NCI-H226 (cell line): ENCODE data around the gene CTU1.

Experiments used
- DNase-seq: peaks from one replicate; pipeline ENCODE4 v3.0.0-alpha.2; 2015

Gene CTU1

GRCh38 chr19:51102991-51103390 is 5.2 kb downstream of the CTU1 start:
- DNase-seq: no peak

DNA sequence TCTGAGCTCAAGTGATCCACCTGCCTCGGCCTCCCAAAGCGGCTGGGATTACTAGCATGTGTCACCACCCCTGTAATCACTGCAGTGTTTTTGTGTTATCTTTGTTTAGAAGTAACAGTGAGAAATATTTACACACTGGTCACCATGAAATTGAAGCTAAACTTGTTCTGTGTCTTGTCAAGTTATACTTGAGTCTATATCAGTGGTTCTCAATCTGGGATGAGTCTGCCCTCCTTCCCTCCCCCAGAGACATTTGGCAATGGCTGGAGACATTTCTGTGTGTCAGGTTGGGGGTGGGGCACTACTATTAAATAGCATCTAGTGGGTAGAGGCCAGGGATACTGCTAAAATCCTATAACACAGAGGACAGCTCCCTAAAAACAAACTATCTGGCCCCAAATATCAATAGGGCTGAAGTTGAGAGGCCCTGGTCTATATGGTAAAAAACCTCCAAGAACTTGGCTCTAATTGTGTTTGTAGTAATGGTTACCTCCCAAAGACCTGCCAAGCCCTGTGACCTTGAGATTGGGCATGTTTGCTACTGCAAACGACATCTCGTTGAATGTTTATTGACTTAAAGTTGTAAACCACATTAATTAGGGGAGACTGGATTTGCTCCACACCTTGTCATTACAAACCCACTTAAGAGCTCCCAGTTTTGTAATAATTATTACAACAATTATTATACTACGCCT is 6.9 kb downstream of the CTU1 start:
- no peak for DNase-seq

DNA sequence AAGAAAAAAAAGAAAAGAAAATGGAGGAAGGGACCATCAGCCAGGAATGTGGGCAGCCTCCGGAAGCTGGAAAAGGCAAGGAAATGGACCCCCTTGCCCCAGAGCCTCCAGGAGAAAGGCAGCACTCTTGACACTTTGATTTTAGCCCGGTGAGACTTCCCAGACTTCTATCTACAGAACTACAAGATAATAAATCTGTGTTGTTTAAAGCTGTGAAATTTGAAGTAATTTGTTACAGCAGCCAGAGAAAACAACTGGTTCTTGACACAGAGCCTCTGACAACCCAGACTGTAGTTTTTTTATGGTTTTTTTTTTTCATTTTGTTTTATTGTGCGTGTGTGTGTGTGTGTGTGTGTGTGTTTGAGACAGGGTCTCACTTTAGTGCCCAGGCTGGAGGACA is 7.6 kb downstream of the CTU1 start:
- DNase-seq: no peak

- no peak for DNase-seq
Measured at GRCh38 chr19:51099047-51099382, 9.2 kb downstream of the CTU1 start.

GRCh38 chr19:51098365-51099046 is 9.7 kb downstream of the CTU1 start:
- no peak for DNase-seq

GRCh38 chr19:51097796-51098195 is 10.4 kb downstream of the CTU1 start:
- DNase-seq: no peak

DNA sequence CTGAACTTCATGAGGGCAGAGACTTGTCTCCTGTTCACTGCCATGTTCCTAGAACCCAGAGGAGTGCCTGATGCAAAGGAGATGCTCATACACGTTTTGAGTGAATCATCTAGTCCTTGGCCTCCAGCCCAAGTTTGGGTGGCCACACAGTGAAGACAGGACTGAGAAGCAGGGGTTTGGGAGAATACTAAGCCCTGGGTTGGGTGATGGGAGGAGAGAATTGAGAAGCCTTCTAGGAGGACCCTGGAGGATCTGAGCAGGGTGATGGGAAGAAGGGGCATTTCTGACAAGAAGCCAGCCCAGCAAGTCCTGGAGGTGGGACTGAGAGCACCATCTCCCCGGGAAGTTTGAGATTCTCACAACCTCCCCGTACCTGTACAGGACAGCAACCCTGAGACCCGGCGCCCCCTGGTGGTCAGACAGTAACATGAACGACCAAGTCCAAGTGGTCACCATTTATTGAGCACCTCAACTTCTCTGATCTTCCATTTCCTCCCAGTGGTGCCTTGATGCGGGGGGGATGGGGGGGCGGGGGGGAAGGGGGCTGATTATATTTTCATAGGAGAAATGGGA is 11.0 kb downstream of the CTU1 start:
- peak; percentile 28 for DNase-seq

GRCh38 chr19:51096473-51097165 is 11.6 kb downstream of the CTU1 start:
- DNase-seq: no peak

DNA sequence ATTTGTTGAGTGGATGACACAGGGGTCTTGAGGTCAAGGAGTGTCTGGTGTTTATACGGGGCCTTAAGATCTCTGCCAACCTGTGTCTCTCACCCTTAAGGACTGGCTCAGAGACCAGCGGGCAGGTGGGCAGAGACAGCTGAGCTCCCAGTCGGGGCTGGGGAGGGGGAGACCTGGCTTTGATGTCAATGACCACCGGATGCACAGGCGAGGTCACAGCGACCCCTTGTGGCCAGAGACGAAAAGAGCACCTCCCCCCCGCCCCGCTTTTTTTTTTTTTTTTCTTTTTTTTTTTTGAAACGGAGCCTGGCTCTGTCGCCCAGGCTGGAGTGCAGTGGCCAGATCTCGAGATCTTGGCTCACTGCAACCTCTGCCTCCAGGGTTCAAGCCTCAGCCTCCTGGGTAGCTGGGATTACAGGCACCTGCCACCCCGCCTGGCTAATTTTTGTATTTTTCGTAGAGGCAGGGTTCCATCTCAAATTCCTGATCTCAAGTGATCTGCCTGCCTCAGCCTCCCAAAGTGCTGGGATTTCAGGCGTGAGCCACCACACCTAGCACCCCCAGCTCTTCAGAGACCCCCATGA is 13.4 kb downstream of the CTU1 start:
- no peak for DNase-seq

GRCh38 chr19:51093510-51094345 is 14.5 kb downstream of the CTU1 start:
- DNase-seq: no peak

DNA sequence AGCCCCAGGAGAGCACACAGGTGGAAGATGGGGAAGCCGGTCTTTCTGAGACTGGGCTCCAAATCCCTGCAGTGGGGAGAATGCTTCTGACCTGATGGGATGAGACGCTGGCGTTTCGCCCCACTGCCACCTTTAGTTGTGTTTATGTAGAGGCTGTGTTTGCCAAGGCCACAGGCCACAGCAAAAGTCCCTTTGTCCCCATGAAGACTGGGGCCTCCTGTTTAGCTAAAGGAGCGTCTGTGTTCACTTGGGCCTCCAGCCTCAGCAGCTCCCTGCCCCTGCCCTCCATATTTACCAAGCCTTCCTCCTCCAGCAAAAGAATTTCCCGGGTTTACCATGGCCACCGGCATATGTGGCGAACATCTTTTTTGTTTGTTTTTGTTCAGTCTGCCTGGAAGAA is 15.1 kb downstream of the CTU1 start:
- DNase-seq: no peak

DNA sequence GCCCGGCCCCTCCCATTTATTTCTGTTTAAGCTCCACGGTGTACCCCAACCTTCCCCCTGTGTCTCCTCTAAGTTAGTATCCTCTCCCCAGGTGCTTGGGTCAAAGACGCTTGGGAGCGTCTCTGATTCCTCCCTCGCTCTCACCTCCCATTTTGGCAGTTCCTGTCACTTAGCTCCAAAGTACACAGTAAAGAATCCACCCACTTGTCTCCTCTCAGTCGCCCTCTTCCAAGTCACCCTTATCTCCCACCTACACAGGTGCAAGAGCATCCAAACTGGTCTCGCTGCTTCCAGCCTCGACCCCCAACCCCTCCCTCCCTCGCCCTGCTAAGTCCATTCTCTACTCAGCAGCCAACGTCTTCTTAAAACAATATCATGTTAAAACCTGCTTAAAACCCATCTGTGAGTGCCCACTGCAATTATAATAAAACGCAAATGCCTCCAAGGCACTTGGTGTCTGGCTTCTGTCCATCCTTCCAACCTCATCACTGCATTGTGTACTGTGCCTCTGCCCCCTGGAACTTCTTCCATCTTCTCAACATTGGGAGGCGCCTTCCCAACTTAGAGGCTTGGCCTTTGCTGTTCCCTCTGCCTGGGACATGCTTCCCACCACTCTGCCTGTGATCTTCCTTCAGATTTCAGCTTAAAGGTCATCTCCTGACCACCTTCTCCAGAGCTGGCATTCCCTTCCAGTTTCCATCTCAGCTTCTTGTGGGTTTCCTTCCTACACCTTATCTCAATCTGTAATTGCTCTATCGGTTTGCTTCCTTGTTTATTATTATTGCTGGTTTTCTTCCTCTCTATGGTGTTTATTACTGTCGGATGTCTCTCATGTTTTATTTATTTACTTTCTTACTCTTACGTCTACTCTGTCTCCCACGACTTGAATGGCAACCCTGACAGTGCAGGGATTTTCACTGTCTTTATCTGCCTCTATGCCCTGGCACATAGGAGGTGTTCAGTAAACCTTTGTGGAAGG is 16.0 kb downstream of the CTU1 start:
- no peak for DNase-seq

- no peak for DNase-seq
Measured at GRCh38 chr19:51091126-51091525, 17.1 kb downstream of the CTU1 start.

DNA sequence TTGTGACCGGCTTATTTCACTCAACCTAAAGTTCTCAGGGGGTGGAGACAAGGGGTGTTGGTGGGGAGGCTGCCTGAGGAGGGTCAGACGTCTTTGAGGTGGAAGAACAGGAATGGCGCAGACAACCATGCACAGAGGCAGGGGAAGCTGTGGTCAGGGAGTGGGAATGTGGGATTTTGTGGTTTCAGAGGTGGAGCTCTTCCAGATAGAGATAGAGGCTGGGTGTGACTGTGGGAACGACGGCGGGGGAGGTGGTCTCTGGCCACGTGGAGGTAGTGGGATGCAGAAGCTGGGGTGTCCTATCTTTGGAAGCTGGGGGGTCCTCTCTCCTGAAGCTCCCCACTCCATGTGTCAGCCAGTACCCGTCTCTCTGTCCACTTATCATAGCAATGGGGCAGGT is 17.7 kb downstream of the CTU1 start:
- DNase-seq: peak; percentile 42

- DNase-seq: no peak
Measured at GRCh38 chr19:51089786-51090185, 18.4 kb downstream of the CTU1 start.

DNA sequence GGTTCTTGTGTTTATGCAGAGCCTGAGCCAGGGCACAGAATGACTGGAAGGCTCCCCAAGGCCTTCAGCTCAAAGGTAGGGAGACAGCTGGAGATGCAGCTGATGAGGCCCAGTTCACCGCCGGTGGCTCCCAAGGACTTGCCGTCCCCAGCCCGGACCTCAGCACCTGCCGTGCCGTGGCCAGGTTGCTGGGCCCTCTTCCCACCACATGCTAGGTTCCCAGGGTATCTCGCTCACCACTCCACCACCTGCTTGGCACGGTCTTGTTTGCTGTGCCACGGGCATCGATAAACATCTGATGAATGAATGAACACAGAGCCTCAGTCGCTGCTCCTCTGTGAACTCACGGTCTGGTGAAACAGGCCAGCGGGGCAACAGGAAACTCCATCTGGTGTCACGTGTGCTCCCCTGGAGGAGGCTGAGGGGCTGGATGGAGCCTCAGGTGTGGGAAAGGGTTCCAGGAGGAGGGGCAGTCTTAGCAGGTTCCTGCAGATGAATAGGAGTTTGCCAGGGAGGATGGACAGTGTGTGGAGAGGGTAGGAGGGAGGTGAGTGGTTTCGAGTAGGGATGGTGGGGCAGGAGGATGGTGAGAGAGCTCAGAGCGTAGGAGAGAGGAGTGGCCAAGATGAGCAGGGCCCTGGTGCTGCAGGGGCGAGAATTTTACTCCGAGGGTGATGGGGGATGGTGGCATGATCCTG is 21.9 kb downstream of the CTU1 start:
- DNase-seq: no peak

- no peak for DNase-seq
Measured at GRCh38 chr19:51084505-51084904, 23.7 kb downstream of the CTU1 start.

DNA sequence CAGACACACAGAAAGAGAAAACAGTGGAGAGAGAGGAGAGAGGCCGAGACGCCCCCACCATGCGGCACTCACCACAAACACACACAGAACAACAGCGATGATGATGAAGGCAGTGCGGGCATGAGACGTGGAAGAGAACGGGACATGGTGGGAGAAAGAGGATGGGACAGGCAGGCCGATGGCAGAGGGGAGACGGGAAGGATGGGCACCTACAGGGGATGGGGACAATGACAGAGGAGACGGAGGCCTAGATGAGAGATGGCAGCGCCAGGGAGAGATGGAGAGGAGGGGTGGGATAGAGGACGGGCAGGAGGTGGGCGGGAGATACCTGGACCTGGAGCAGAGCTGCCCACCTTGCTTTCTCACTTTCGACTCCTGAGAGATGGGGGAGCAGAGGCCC is 24.4 kb downstream of the CTU1 start:
- DNase-seq: no peak

DNA sequence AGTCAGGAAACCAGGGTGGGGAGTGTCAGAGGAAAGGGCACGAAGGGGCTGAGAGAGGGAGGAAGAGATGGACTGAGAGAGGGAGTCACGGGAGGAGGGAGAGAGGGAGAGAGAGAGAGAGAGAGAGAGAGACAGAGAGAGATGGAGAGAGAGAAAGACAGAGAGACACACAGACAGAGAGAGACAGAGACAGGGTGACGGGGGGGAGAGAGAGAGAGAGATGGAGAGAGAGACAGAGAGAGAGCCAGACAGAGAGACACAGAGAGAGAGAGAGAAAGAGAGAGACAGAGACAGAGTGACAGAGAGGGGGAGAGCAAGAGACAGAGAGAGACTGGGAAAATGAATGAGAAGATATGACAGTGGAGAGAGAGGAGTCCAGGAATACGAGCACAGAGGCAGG is 25.0 kb downstream of the CTU1 start:
- no peak for DNase-seq

- DNase-seq: no peak
Measured at GRCh38 chr19:51082611-51083010, 25.6 kb downstream of the CTU1 start, which contains the start of gene KLK14. TSS of gene KLK14 (minus strand) at chr19:51082887. CDS start at chr19:51082614, 273 bp downstream.

DNA sequence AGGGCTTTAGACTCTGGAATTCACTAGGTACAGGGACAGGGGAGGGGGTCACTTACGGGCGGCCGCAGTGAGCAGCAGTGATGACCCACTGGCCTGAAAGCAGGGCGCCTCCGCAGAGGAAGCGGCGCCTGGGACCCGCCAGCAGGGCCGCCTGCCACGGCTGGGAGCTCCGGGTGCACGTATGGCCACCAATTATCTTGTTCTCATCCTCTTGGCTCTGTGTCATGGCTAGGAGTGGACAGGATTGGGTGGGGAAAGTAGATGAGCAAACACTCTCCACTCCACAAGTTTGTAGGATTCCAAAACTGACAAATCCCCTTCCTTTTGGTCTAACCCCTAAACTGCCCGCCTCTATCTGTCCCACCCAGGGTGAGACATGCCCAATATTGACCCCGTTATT is 26.7 kb downstream of the CTU1 start:
- no peak for DNase-seq
